ENCODE results near the gene KRTAP19-1.

GRCh38 chr21:30480145-30480544, at the start of gene KRTAP19-1:
- no peak for TF ChIP-seq POLR2A (IDR thresholded peaks at IDR 0.05)
- TF ChIP-seq CTCF (IDR thresholded peaks at IDR 0.05): no peak
